Psoas muscle (tissue), 8 donors: ENCODE data around the gene AGFG1. TPM values are rescaled to one million over a fixed set of nuclear protein-coding genes. Genes with fewer than 3 reads are reported as not detected.

Experiments
- ATAC-seq, 4 donors: fragments of 200-7000 bp; cut with Tn5 transposase; one replicate each; pipeline ENCODE4 v1.9.1; 2020; ENCODE audit warnings: moderate library complexity in 3 of 4, mild to moderate bottlenecking in 2 of 4
- DNase-seq, 2 donors: peaks; one replicate each; pipeline ENCODE4 v3.0.0-alpha.2; 2020
- H3K27ac ChIP-seq: fragments of 200-600 bp; one replicate; pipeline ENCODE4 v1.8.0; 2022
- H3K27me3 ChIP-seq, 3 donors: fragments of 200-600 bp in 1 of 3; one replicate each; pipeline versions ENCODE4 v1.6.1 to v1.8.0; 2013 to 2022; ENCODE audit warnings: low read length in 2 of 3, mild to moderate bottlenecking in 2 of 3, moderate library complexity in 1 of 3; ENCODE audit not compliant: insufficient read depth in 3 of 3
- H3K36me3 ChIP-seq, 2 donors: fragments of 200-600 bp in 1 of 2; one replicate each; pipeline versions ENCODE4 v1.6.1 to v1.8.0; 2013 to 2022; ENCODE audit warnings: low read depth in 1 of 2, mild to moderate bottlenecking in 1 of 2, moderate library complexity in 1 of 2; ENCODE audit not compliant: insufficient read depth in 1 of 2
- H3K4me1 ChIP-seq: fragments of 200-600 bp; one replicate; pipeline ENCODE4 v1.8.0; 2022
- H3K4me3 ChIP-seq: fragments of 200-600 bp; one replicate; pipeline ENCODE4 v1.8.0; 2022; ENCODE audit warnings: mild to moderate bottlenecking
- H3K9me3 ChIP-seq: fragments of 200-600 bp; one replicate; pipeline ENCODE4 v1.8.0; 2022
- CTCF ChIP-seq: fragments of 200-600 bp; IDR thresholded peaks from one replicate; pipeline ENCODE4 v1.8.0; 2022; ENCODE audit warnings: antibody characterized with exemption
- WGBS, 3 donors: extraction: QIAGEN DNeasy Blood & Tissue Kit; methylation state at CpG; one replicate each; pipeline versions ENCODE4 v1.1.6 to v1.1.7; 2013; 5-methylcytosine and 5-hydroxymethylcytosine counted together
- intact Hi-C, 2 donors: fragments of 100-400 bp; cut with DNase I; formaldehyde crosslinking; loops; one replicate each; pipeline versions ENCODE4 v1.11.0 to v1.14.2; 2022
- polyA plus RNA-seq, 3 donors: library from polyadenylated mRNA; stranded (reverse); fragments of 200-250 nt; gene quantifications; one replicate each; pipeline ENCODE4 v1.2.3, GENCODE V29; 2013
- total RNA-seq, 4 donors: library from RNA; stranded (reverse); fragmentation: NEBNext Ultra II Directional in 2 of 4; extraction: Animal tissue kit (Norgen Biotek cat#: 25700) in 2 of 4; gene quantifications; one replicate each; pipeline versions ENCODE4 v1.2.1 to v1.2.4, GENCODE V29; 2021 to 2023
- donor health status: healthy with polysubstance abuse.
- donor health status: DM: no; HTN: no; CAD: no; lungs with moderate emphysema.
- donor health status: Bipolar disorder and iron deficiency.
- donor health status: healthy.
- donor health status: DM: yes; HTN: yes; CAD: no.
- donor health status: DM: no; HTN: no; CAD: no.
- donor health status: DM: no; HTN: no; CAD: no.
- donor health status: DM: yes; HTN: yes; CAD: no.

The AGFG1 gene
- total and polyA plus RNA-seq, 7 donors: 19.0 to 68.2 (median 54.9) TPM

GRCh38 chr2:227462972-227463931, 8.7 kb upstream of the AGFG1 start:
- H3K36me3 ChIP-seq: no peaks in the 10 kb centered on the region
- no peaks in the 10 kb centered on the region for H3K9me3 ChIP-seq
- H3K27me3 ChIP-seq: no peaks in the 10 kb centered on the region
- intact Hi-C loops: no loop called here
- no peak for DNase-seq
- H3K27ac ChIP-seq: no peak overlapping the region
- ATAC-seq: no peak
- TF ChIP-seq CTCF: no peak
- 79 to 88% (median 83%) methylated on average over 12 to 13 of the region's 13 CpGs for WGBS, 3 donors
- no peaks in the 10 kb centered on the region for H3K4me1 ChIP-seq
- no peak overlapping the region for H3K4me3 ChIP-seq

- 70 to 84% (median 78%) methylated on average over 3 of the region's 3 CpGs for WGBS, 3 donors
- DNase-seq (no peak), ATAC-seq (no peak)
- intact Hi-C loops: no loop called here
- Histone ChIP-seq H3K4me3 (no peak overlapping the region), H3K36me3 (no peaks in the 10 kb centered on the region), H3K4me1 (no peaks in the 10 kb centered on the region), H3K27me3 (no peaks in the 10 kb centered on the region), H3K27ac (no peak overlapping the region), H3K9me3 (no peaks in the 10 kb centered on the region)
- no peak for TF ChIP-seq CTCF
These were observed 7.6 kb upstream of the AGFG1 start for GRCh38 chr2:227464361-227464760.

- WGBS, 3 donors: 87 to 91% (median 91%) methylated on average over 7 of the region's 7 CpGs
- H3K9me3 ChIP-seq: no peaks in the 10 kb centered on the region
- TF ChIP-seq CTCF: no peak
- H3K27me3 ChIP-seq: no peaks in the 10 kb centered on the region
- no peaks in the 10 kb centered on the region for H3K36me3 ChIP-seq
- intact Hi-C loops: no loop called here
- no peaks in the 10 kb centered on the region for H3K4me1 ChIP-seq
- H3K27ac ChIP-seq: no peak overlapping the region
- ATAC-seq: no peak
- H3K4me3 ChIP-seq: no peak overlapping the region
- no peak for DNase-seq
These were observed 7.1 kb upstream of the AGFG1 start for GRCh38 chr2:227464851-227465250.

GRCh38 chr2:227466887-227467600, 4.9 kb upstream of the AGFG1 start:
- Histone ChIP-seq H3K4me1 (no peaks in the 10 kb centered on the region), H3K9me3 (no peaks in the 10 kb centered on the region), H3K27ac (no peak overlapping the region), H3K36me3 (no peaks in the 10 kb centered on the region), H3K27me3 (no peaks in the 10 kb centered on the region), H3K4me3 (no peak overlapping the region)
- no peak for TF ChIP-seq CTCF
- WGBS, 3 donors: 73 to 91% (median 87%) methylated on average over 5 of the region's 5 CpGs
- DNase-seq: no peak
- no peak for ATAC-seq
- intact Hi-C loops: no loop called here
